ENCODE data around the gene ASIC1.

Gene ASIC1

GRCh38 chr12:50041062-50041860 lies 16.1 kb upstream of the ASIC1 start:
- TF ChIP-seq, protein P1, sequence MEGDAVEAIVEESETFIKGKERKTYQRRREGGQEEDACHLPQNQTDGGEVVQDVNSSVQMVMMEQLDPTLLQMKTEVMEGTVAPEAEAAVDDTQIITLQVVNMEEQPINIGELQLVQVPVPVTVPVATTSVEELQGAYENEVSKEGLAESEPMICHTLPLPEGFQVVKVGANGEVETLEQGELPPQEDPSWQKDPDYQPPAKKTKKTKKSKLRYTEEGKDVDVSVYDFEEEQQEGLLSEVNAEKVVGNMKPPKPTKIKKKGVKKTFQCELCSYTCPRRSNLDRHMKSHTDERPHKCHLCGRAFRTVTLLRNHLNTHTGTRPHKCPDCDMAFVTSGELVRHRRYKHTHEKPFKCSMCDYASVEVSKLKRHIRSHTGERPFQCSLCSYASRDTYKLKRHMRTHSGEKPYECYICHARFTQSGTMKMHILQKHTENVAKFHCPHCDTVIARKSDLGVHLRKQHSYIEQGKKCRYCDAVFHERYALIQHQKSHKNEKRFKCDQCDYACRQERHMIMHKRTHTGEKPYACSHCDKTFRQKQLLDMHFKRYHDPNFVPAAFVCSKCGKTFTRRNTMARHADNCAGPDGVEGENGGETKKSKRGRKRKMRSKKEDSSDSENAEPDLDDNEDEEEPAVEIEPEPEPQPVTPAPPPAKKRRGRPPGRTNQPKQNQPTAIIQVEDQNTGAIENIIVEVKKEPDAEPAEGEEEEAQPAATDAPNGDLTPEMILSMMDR (IDR thresholded peaks at IDR 0.05; ENCODE audit: low read depth, low read length): no peak
- DNase-seq (ENCODE audit: extremely low read depth, low read depth): no peak

GRCh38 chr12:50041962-50042361 lies 15.4 kb upstream of the ASIC1 start:
- TF ChIP-seq, protein P1 (IDR thresholded peaks at IDR 0.05; ENCODE audit: low read depth, low read length): no peak
- DNase-seq (ENCODE audit: extremely low read depth, low read depth): no peak

- TF ChIP-seq, protein P1 (IDR thresholded peaks at IDR 0.05; ENCODE audit: low read depth, low read length): no peak
- no peak for DNase-seq (ENCODE audit: extremely low read depth, low read depth)
Measured at GRCh38 chr12:50042693-50043092, 14.7 kb upstream of the ASIC1 start.

GRCh38 chr12:50043308-50043707 lies 14.1 kb upstream of the ASIC1 start:
- TF ChIP-seq, protein P1 (IDR thresholded peaks at IDR 0.05; ENCODE audit: low read depth, low read length): no peak
- no peak for DNase-seq (ENCODE audit: extremely low read depth, low read depth)

GRCh38 chr12:50043854-50044253 lies 13.5 kb upstream of the ASIC1 start:
- DNase-seq (ENCODE audit: extremely low read depth, low read depth): no peak
- TF ChIP-seq, protein P1 (IDR thresholded peaks at IDR 0.05; ENCODE audit: low read depth, low read length): no peak

- TF ChIP-seq, protein P1 (IDR thresholded peaks at IDR 0.05; ENCODE audit: low read depth, low read length): no peak
- no peak for DNase-seq (ENCODE audit: extremely low read depth, low read depth)
Measured at GRCh38 chr12:50047693-50048250, 9.6 kb upstream of the ASIC1 start.
